Measurements from ENCODE around the gene UNC119. TPM values are rescaled to one million over a fixed set of nuclear protein-coding genes. Genes with fewer than 3 reads are reported as not detected.

Gene UNC119
- total RNA-seq, 1 experiment from 2014 or later, result 43.2 TPM

- Histone ChIP-seq H3K9me2 (ENCODE audit: insufficient read depth) (no peaks in the 10 kb centered on the region), H2AFZ (ENCODE audit: low read depth, low read length, poor library complexity, severe bottlenecking) (no peak overlapping the region), H3K27me3 (ENCODE audit: insufficient read depth, low read length) (no peaks in the 10 kb centered on the region), H3K27ac (ENCODE audit: low read depth, low read length) (no peak overlapping the region), H3K4me3 (replicated peaks in 1 of 2; ENCODE audit: low read depth in 1 of 2, low read length in 2 of 2) (no peak overlapping the region), H3K9me3 (ENCODE audit: control insufficient read depth in 1 of 2, insufficient read depth in 1 of 2, low read depth in 1 of 2, low read length in 2 of 2) (no peaks in the 10 kb centered on the region), H3K9ac (ENCODE audit: low read length) (no peak overlapping the region), H3K79me2 (ENCODE audit: insufficient read depth, low read length) (peaks cover 21% of the 10 kb centered on the region), H3K4me2 (ENCODE audit: low read length) (no peak overlapping the region), H4K20me1 (ENCODE audit: insufficient read depth) (no peaks in the 10 kb centered on the region), H3K36me3 (ENCODE audit: control insufficient read depth in 1 of 2, insufficient read depth in 2 of 2, low read length in 2 of 2) (peaks cover 5 to 7% of the 10 kb centered on the region in 2 experiments; a peak in 3 of 4 replicates), H3K4me1 (ENCODE audit: control insufficient read depth in 1 of 2, insufficient read depth in 2 of 2, low read length in 2 of 2) (peaks cover 6 to 28% of the 10 kb centered on the region in 2 experiments; a peak in 3 of 4 replicates)
- POLR2A ChIA-PET, result no interaction called here
- intact Hi-C loops (cut with micrococcal nuclease), result no loop called here
- CTCF ChIA-PET, result no interaction called here
- BruUV-seq (replicated peaks), result no TSS peak
- TF ChIP-seq, protein P1, sequence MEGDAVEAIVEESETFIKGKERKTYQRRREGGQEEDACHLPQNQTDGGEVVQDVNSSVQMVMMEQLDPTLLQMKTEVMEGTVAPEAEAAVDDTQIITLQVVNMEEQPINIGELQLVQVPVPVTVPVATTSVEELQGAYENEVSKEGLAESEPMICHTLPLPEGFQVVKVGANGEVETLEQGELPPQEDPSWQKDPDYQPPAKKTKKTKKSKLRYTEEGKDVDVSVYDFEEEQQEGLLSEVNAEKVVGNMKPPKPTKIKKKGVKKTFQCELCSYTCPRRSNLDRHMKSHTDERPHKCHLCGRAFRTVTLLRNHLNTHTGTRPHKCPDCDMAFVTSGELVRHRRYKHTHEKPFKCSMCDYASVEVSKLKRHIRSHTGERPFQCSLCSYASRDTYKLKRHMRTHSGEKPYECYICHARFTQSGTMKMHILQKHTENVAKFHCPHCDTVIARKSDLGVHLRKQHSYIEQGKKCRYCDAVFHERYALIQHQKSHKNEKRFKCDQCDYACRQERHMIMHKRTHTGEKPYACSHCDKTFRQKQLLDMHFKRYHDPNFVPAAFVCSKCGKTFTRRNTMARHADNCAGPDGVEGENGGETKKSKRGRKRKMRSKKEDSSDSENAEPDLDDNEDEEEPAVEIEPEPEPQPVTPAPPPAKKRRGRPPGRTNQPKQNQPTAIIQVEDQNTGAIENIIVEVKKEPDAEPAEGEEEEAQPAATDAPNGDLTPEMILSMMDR (IDR thresholded peaks at IDR 0.05 in 2 of 3, conservative IDR thresholded peaks at IDR 0.05 in 1 of 3; ENCODE audit: borderline replicate concordance in 1 of 3, insufficient read depth in 1 of 3, low read depth in 2 of 3, low read length in 2 of 3), result no peak
- no peak for TF ChIP-seq SP1 (IDR thresholded peaks at IDR 0.05; ENCODE audit: low read depth)
- TF ChIP-seq RAD21 (IDR thresholded peaks at IDR 0.05; ENCODE audit: low read depth), result no peak
- TF ChIP-seq ELF1 (IDR thresholded peaks at IDR 0.05; ENCODE audit: borderline replicate concordance, low read depth), result no peak
- no peak for TF ChIP-seq CEBPB (IDR thresholded peaks at IDR 0.05; ENCODE audit: low read depth)
- no peak for TF ChIP-seq EGR1 (IDR thresholded peaks at IDR 0.05; ENCODE audit: low read depth)
- no peak for TF ChIP-seq POLR2AphosphoS5 (IDR thresholded peaks at IDR 0.05; ENCODE audit: low read depth, low read length)
- TF ChIP-seq YY1 (IDR thresholded peaks at IDR 0.05; ENCODE audit: extremely low read depth, insufficient replicate concordance, low read depth, low read length), result no peak
- TF ChIP-seq EZH2 (IDR thresholded peaks at IDR 0.05), result no peak
- no peak for TF ChIP-seq JUND (IDR thresholded peaks at IDR 0.05)
- TF ChIP-seq ATF3 (IDR thresholded peaks at IDR 0.05), result no peak
- no peak for TF ChIP-seq POLR2A (IDR thresholded peaks at IDR 0.05; ENCODE audit: borderline replicate concordance, extremely low read depth, insufficient read depth, insufficient read length)
- TF ChIP-seq REST (IDR thresholded peaks at IDR 0.05; ENCODE audit: low read depth), result no peak
- no peak for TF ChIP-seq EZH2phosphoT487 (IDR thresholded peaks at IDR 0.05; ENCODE audit: borderline replicate concordance)
- TF ChIP-seq, protein P2, sequence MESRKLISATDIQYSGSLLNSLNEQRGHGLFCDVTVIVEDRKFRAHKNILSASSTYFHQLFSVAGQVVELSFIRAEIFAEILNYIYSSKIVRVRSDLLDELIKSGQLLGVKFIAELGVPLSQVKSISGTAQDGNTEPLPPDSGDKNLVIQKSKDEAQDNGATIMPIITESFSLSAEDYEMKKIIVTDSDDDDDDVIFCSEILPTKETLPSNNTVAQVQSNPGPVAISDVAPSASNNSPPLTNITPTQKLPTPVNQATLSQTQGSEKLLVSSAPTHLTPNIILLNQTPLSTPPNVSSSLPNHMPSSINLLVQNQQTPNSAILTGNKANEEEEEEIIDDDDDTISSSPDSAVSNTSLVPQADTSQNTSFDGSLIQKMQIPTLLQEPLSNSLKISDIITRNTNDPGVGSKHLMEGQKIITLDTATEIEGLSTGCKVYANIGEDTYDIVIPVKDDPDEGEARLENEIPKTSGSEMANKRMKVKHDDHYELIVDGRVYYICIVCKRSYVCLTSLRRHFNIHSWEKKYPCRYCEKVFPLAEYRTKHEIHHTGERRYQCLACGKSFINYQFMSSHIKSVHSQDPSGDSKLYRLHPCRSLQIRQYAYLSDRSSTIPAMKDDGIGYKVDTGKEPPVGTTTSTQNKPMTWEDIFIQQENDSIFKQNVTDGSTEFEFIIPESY (IDR thresholded peaks at IDR 0.05; ENCODE audit: extremely low read depth, insufficient replicate concordance, low read length), result no peak
- ATAC-seq (no peak), DNase-seq (ENCODE audit: low read depth, low spot score) (no peak)
- RAD21 ChIA-PET (ENCODE audit: low non-redundant PET in 1 of 2, low total read pairs in 2 of 2, uncharacterized antibody in 2 of 2, unreplicated experiment in 2 of 2), result no interaction called here
Observed at GRCh38 chr17:28573966-28574480, 21.6 kb upstream of the UNC119 start.

All from HCT116 (cell line).